ENCODE results near the gene ZNF697. TPM values are rescaled to one million over a fixed set of nuclear protein-coding genes. Genes with fewer than 3 reads are reported as not detected.
"Not testable (repeated sequence)": the region's sequence is repeated elsewhere in the genome, so short reads cannot be mapped to it uniquely, and the experiment has no call there.

Gene ZNF697
- total RNA-seq, 3 donors from 2014 or later: 4.2 to 9.5 (median 7.0) TPM

- H3K27ac ChIP-seq: no peak overlapping the region
- H3K9me3 ChIP-seq: no peaks in the 10 kb centered on the region
- intact Hi-C loops (cut with DNase I; ENCODE audit: low total_unique reads): no loop called here
- H3K4me1 ChIP-seq: no peaks in the 10 kb centered on the region
- DNase-seq (ENCODE audit: low spot score in 2 of 2): no peak
- H3K27me3 ChIP-seq: no peaks in the 10 kb centered on the region
- no peaks in the 10 kb centered on the region for H3K36me3 ChIP-seq
- TF ChIP-seq CTCF (IDR thresholded peaks at IDR 0.05): no peak
- TF ChIP-seq POLR2A (IDR thresholded peaks at IDR 0.05): no peak
- no peak for TF ChIP-seq POLR2AphosphoS5 (IDR thresholded peaks at IDR 0.05)
- H3K4me3 ChIP-seq: no peak overlapping the region
Measured at GRCh38 chr1:119573886-119574285, 74.2 kb downstream of the ZNF697 start.

GRCh38 chr1:119569930-119570622, 78.0 kb downstream of the ZNF697 start:
- H3K4me1 ChIP-seq; H3K4me3 ChIP-seq; H3K27ac ChIP-seq; H3K36me3 ChIP-seq; H3K9me3 ChIP-seq; DNase-seq (ENCODE audit: low spot score in 2 of 2); H3K27me3 ChIP-seq; intact Hi-C loops (cut with DNase I; ENCODE audit: low total_unique reads): not testable (repeated sequence)

Other genes starting within 250 kb of the ZNF697 start
- not detected for gene HSD3B2, start 233.1 kb downstream of the ZNF697 start, total RNA-seq
- not detected for gene HSD3B1, start 141.1 kb downstream of the ZNF697 start, total RNA-seq
- gene PHGDH, start 63.7 kb upstream of the ZNF697 start, total RNA-seq: 10 to 100 TPM in 2 of 3 donors, 1 to 10 TPM in 1; 6.1 to 54.7 (median 17.7) TPM
- 100 to 1,000 TPM in 1 of 3 donors, 10 to 100 TPM in 1, under 1 TPM in 1; 0.16 to 142 (median 23.0) TPM for gene HMGCS2, start 120.6 kb upstream of the ZNF697 start, total RNA-seq
- not detected for gene REG4, start 163.2 kb upstream of the ZNF697 start, total RNA-seq
- gene ADAM30, start 248.2 kb upstream of the ZNF697 start, total RNA-seq: not detected

Measured in breast epithelium (tissue), 4 donors.